CD4-positive, alpha-beta T cell (primary cell): ENCODE results near the gene GALNT2. TPM values are rescaled to one million over a fixed set of nuclear protein-coding genes. Genes with fewer than 3 reads are reported as not detected.

ENCODE experiments used
- ATAC-seq: fragments of 200-7000 bp; cut with Tn5 transposase; one replicate; pipeline ENCODE4 v1.10.0; 2022; ENCODE audit warnings: mild to moderate bottlenecking; ENCODE audit not compliant: poor library complexity
- CTCF ChIA-PET: fragments of 350-600 bp; sonication (Branson Sonifier 250); formaldehyde crosslinking; loops from one replicate; lab custom pipeline; 2021; ENCODE audit warnings: antibody characterized with exemption, inconsistent platforms; lab: Charles Lee
- POLR2A ChIA-PET: fragments of 350-600 bp; sonication (Branson Sonifier 250); formaldehyde crosslinking; loops from one replicate; lab custom pipeline; 2021; ENCODE audit warnings: antibody characterized with exemption, inconsistent platforms; lab: Charles Lee
- DNase-seq, 14 experiments: peaks; one replicate each; pipeline ENCODE4 v3.0.0-alpha.2; 2013 to 2020; ENCODE audit warnings: mixed read lengths in 2 of 14
- H3K27ac ChIP-seq, 2 donors: one replicate each; pipeline versions ENCODE4 v1.5.1 to v1.7.0; 2013; ENCODE audit warnings: low read length in 2 of 2, low read depth in 1 of 2, mild to moderate bottlenecking in 1 of 2
- H3K27me3 ChIP-seq, 2 experiments: 1 replicate in 1 of 2; 2 replicates in 1 of 2; pipeline versions ENCODE4 v1.6.1 to v1.7.0; 2013; ENCODE audit warnings: low read length in 2 of 2, control low read depth in 1 of 2, mild to moderate bottlenecking in 1 of 2, moderate library complexity in 1 of 2; ENCODE audit not compliant: insufficient read depth in 2 of 2, control insufficient read depth in 1 of 2
- H3K36me3 ChIP-seq: one replicate; pipeline ENCODE4 v1.6.1; 2013; ENCODE audit warnings: low read length, control low read depth; ENCODE audit not compliant: insufficient read depth
- H3K4me1 ChIP-seq: one replicate; pipeline ENCODE4 v1.6.1; 2013; ENCODE audit warnings: low read length, control low read depth; ENCODE audit not compliant: insufficient read depth
- H3K4me3 ChIP-seq: one replicate; pipeline ENCODE4 v1.5.1; 2013; ENCODE audit warnings: mild to moderate bottlenecking, low read length, moderate library complexity
- H3K9me3 ChIP-seq, 2 experiments: 1 replicate in 1 of 2; 2 replicates in 1 of 2; pipeline versions ENCODE4 v1.6.1 to v1.7.0; 2013; ENCODE audit warnings: low read length in 2 of 2, mild to moderate bottlenecking in 2 of 2, control low read depth in 1 of 2, moderate library complexity in 1 of 2; ENCODE audit not compliant: control insufficient read depth in 1 of 2, insufficient read depth in 1 of 2
- H3K27ac Mint-ChIP-seq: one replicate; pipeline ENCODE4 v1.8.0; 2020; ENCODE audit warnings: mixed read lengths
- H3K27me3 Mint-ChIP-seq: one replicate; pipeline ENCODE4 v1.8.0; 2021; ENCODE audit warnings: mixed read lengths
- H3K36me3 Mint-ChIP-seq: one replicate; pipeline ENCODE4 v1.8.0; 2021; ENCODE audit warnings: low read depth, mixed read lengths
- H3K4me1 Mint-ChIP-seq: one replicate; pipeline ENCODE4 v1.8.0; 2021; ENCODE audit warnings: low read depth, mixed read lengths
- H3K4me3 Mint-ChIP-seq: one replicate; pipeline ENCODE4 v1.8.0; 2020; ENCODE audit warnings: mild to moderate bottlenecking, mixed read lengths
- H3K9me3 Mint-ChIP-seq: one replicate; pipeline ENCODE4 v1.8.0; 2020; ENCODE audit warnings: mixed read lengths
- CTCF ChIP-seq: fragments of 200-600 bp; IDR thresholded peaks from one replicate; pipeline ENCODE4 v1.8.0; 2022; ENCODE audit warnings: antibody characterized with exemption, mild to moderate bottlenecking
- intact Hi-C, 2 experiments: fragments of 100-400 bp; cut with DNase I in 1 of 2; cut with micrococcal nuclease in 1 of 2; formaldehyde crosslinking; loops; one replicate each; pipeline versions ENCODE4 v1.15.1 to v1.9.0; 2023 to 2025; cut with DNase I, micrococcal nuclease
- total RNA-seq, 174 experiments: library from RNA in 2 of 174; stranded (reverse) in 2 of 174; gene quantifications; one replicate each; pipeline ENCODE4 v1.2.3 and lab custom pipeline; 2021 to 2026

The GALNT2 gene
- total RNA-seq, 2 experiments from 2014 or later: 11.0 to 11.4 TPM

DNA sequence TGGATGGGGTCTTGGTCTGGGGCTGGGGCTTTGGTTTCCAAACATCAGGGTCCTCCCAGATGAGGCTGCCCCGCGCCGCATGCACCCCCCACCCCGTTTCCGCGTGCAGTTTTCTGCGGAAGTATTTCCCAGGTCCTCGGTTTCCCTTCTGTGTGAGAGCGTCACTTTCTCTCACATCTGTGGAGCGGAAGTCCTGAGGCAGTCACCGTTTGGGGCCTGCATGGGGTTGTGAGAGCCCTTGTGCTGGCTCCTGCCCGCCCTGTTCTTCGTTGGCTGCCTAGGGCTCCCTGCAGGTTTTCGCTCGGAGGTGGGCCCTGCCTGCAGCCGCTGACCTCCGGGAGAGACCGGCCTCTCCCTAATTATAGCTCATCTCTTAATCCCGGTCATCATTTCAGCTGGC lies 88.0 kb downstream of the GALNT2 start:
- peaks cover 0 to 4% of the 10 kb centered on the region in 2 experiments for H3K9me3 ChIP-seq
- H3K36me3 ChIP-seq: no peaks in the 10 kb centered on the region
- H3K9me3 Mint-ChIP-seq: no peaks in the 10 kb centered on the region
- no peak overlapping the region for H3K27ac Mint-ChIP-seq
- H3K4me3 ChIP-seq: no peak overlapping the region
- H3K27me3 ChIP-seq: no peaks in the 10 kb centered on the region
- H3K4me1 Mint-ChIP-seq: peaks cover 48% of the 10 kb centered on the region
- H3K4me1 ChIP-seq: peaks cover 8% of the 10 kb centered on the region
- DNase-seq (no peak), ATAC-seq (no peak)
- H3K27me3 Mint-ChIP-seq: no peaks in the 10 kb centered on the region
- H3K36me3 Mint-ChIP-seq: no peaks in the 10 kb centered on the region
- TF ChIP-seq CTCF: no peak
- no peak overlapping the region for H3K4me3 Mint-ChIP-seq
- POLR2A ChIA-PET: no interaction called here
- CTCF ChIA-PET: no interaction called here
- intact Hi-C loops: no loop called here
- no peak overlapping the region for H3K27ac ChIP-seq

GRCh38 chr1:230156068-230156467 lies 89.0 kb downstream of the GALNT2 start:
- DNase-seq: no peak
- H3K27me3 Mint-ChIP-seq: no peaks in the 10 kb centered on the region
- intact Hi-C loops: no loop called here
- Histone ChIP-seq H3K27me3 (no peaks in the 10 kb centered on the region), H3K4me1 (peaks cover 4% of the 10 kb centered on the region), H3K9me3 (peaks cover 0 to 4% of the 10 kb centered on the region in 2 experiments), H3K36me3 (no peaks in the 10 kb centered on the region), H3K27ac (no peak overlapping the region), H3K4me3 (no peak overlapping the region)
- no peak overlapping the region for H3K4me3 Mint-ChIP-seq
- ChIA-PET POLR2A (no interaction called here), CTCF (interaction anchor here (1.2 kb wide), 1 partner anchor 22 kb away, joined by 3 read pairs; no protein-coding TSS in a partner anchor)
- no peak for ATAC-seq
- H3K9me3 Mint-ChIP-seq: no peaks in the 10 kb centered on the region
- no peak for TF ChIP-seq CTCF
- no peak overlapping the region for H3K27ac Mint-ChIP-seq
- H3K36me3 Mint-ChIP-seq: no peaks in the 10 kb centered on the region
- H3K4me1 Mint-ChIP-seq: peaks cover 37% of the 10 kb centered on the region

- Mint-ChIP-seq H3K4me3 (no peak overlapping the region), H3K4me1 (peaks cover 39% of the 10 kb centered on the region), H3K36me3 (no peaks in the 10 kb centered on the region), H3K27ac (no peak overlapping the region), H3K27me3 (no peaks in the 10 kb centered on the region), H3K9me3 (no peaks in the 10 kb centered on the region)
- ATAC-seq (no peak), DNase-seq (no peak)
- no peak for TF ChIP-seq CTCF
- ChIA-PET POLR2A (no interaction called here), CTCF (interaction anchor here (1.2 kb wide), 1 partner anchor 23 kb away, joined by 3 read pairs; no protein-coding TSS in a partner anchor)
- no peaks in the 10 kb centered on the region for H3K36me3 ChIP-seq
- H3K27ac ChIP-seq: no peak overlapping the region
- H3K4me1 ChIP-seq: peaks cover 4% of the 10 kb centered on the region
- no peak overlapping the region for H3K4me3 ChIP-seq
- H3K9me3 ChIP-seq: peaks cover 0 to 4% of the 10 kb centered on the region in 2 experiments
- H3K27me3 ChIP-seq: no peaks in the 10 kb centered on the region
- intact Hi-C loops: no loop called here
These were observed 89.5 kb downstream of the GALNT2 start for GRCh38 chr1:230156536-230156935.
